Fibroblast of the aortic adventitia (primary cell): ENCODE measurements around the gene MEGF11. TPM values are rescaled to one million over a fixed set of nuclear protein-coding genes. Genes with fewer than 3 reads are reported as not detected.

ENCODE experiments used
- DNase-seq: peaks from one replicate; pipeline ENCODE4 v3.0.0-alpha.2; 2010; ENCODE audit warnings: low read depth
- H3K4me3 ChIP-seq: 2 replicates; pipeline ENCODE4 v1.5.1; 2011; ENCODE audit warnings: low read depth, mild to moderate bottlenecking, control low read depth, low read length, moderate library complexity
- CTCF ChIP-seq: IDR thresholded peaks from 2 replicates; pipeline ENCODE4 v1.5.1; 2011; ENCODE audit warnings: mild to moderate bottlenecking, low read length, control low read depth, inconsistent platforms; ENCODE audit not compliant: insufficient read depth
- total RNA-seq: library from RNA; depleted of rRNA; stranded (reverse); fragments of >200 nt; gene quantifications from 2 replicates; pipeline ENCODE4 v1.2.3, GENCODE V29; 2012; ENCODE audit warnings: low replicate concordance

The MEGF11 gene
- total RNA-seq, 1 donor = 0.36 TPM

- DNase-seq = no peak
- no peak for TF ChIP-seq CTCF
These were observed 201.7 kb downstream of the MEGF11 start for GRCh38 chr15:66051833-66052232.

DNA sequence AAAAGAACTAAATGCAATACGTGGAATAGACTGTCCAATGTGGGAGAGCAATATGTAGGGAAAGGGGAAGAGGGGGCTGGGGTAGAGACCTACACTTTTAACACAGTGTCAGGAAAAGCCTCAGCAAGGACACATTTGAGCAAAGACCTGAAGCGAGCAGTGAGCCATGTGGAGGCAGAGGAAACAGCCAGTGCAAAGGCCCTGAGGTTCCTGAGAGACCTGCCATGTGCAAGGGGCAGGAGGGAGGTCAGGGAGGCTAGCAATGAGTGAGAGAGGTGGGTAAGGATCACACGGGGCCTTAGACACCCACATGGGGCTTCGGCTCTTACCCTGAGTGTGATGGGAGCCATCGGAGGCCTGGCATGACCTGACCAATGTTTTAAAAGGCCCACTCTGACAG lies 203.3 kb downstream of the MEGF11 start:
- DNase-seq = no peak
- no peak for TF ChIP-seq CTCF

More at GRCh38 chr15:66051833-66052232, 201.7 kb downstream of the MEGF11 start:
- H3K4me3 ChIP-seq = no peak overlapping the region

GRCh38 chr15:66049353-66049752 lies 204.2 kb downstream of the MEGF11 start:
- no peak for TF ChIP-seq CTCF
- no peak for DNase-seq
- no peak overlapping the region for H3K4me3 ChIP-seq

More for the DNA sequence above, 203.3 kb downstream of the MEGF11 start:
- H3K4me3 ChIP-seq = no peak overlapping the region

DNA sequence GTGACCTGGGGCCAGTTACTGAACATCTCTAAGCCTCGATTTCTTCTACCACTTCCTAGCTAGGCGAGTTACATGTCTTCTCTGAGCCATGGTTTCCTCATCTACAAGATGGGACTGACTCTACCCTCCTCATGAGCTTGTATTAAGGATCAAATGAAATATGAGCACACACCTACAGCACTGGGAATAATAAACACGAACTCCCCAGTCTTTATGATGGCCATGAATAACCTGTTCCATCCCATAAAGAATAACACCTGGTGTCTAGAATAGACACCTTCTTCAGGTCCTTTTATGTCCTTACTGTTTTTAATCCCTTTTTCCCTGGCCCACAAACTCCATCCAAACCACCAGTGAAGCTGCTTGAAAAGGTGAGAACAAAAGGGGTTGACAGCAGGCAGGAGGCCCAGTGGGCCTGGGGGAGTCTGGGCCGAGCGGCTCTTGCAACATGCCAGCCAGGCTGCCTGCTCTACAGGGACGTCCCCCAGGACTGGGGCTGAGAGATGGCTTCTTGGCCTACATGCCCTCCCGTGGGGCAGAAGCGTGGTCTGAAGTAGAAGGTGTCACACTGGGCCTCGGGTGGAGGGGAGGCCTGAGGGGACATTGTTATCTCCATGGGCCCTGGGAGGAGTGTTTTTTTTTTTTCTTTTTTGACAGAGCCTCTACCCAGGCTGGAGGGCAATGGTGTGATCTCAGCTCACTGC lies 206.1 kb downstream of the MEGF11 start:
- DNase-seq = no peak
- no peak for TF ChIP-seq CTCF

DNA sequence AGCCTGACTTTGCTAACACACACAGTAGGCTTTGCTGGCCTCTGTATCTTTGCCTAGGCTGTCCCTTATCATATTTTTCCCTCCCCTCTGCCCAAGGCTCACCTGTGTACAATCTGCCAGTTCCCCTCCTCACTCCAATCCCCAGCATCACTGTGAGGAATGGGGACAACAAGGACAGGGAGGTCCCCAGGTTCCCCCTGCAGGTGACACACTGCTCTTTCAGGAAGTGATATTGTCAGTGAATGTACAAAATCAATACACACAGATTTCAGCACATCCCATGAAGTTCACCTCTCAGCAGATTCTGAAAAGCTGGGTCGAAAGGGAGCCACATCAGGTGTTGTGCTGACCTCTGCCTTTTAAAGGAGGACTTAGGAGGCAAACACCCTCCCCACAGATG lies 206.8 kb downstream of the MEGF11 start:
- no peak for TF ChIP-seq CTCF
- H3K4me3 ChIP-seq = no peak overlapping the region
- no peak for DNase-seq

More for the DNA sequence above, 206.1 kb downstream of the MEGF11 start:
- no peak overlapping the region for H3K4me3 ChIP-seq

- TF ChIP-seq CTCF = no peak
- no peak for DNase-seq
- H3K4me3 ChIP-seq = no peak overlapping the region
These were observed 207.2 kb downstream of the MEGF11 start for GRCh38 chr15:66046326-66046725.

DNA sequence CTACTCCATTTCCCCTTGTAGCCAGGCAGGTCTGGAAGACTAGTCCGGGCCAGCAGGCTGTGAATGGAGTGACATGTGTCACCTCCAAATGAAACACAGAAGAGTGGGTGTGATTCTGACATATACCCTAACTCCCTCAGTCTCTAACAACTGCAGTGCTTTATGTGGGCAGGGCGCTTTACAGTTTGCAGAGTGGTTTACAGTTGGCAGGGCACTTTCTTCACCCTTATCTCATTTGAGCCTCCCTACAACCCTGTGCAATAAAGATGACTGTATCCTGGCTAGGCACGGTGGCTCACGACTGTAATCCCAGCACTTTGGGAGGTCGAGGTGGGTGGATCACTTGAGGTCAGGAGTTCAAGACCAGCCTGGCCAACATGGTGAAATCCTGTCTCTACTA lies 208.0 kb downstream of the MEGF11 start:
- no peak for TF ChIP-seq CTCF
- DNase-seq = no peak
- no peak overlapping the region for H3K4me3 ChIP-seq
